ENCODE results near the gene ATP6V0D1. TPM values are rescaled to one million over a fixed set of nuclear protein-coding genes. Genes with fewer than 3 reads are reported as not detected.

ATP6V0D1 gene
- total RNA-seq, 1 experiment from 2014 or later, result 85.3 TPM

GRCh38 chr16:67509016-67509415 lies 28.1 kb upstream of the ATP6V0D1 start:
- H3K4me1 Mint-ChIP-seq (ENCODE audit: low read depth, unreplicated experiment), result no peaks in the 10 kb centered on the region
- H3K27me3 Mint-ChIP-seq (ENCODE audit: unreplicated experiment), result no peaks in the 10 kb centered on the region
- H3K4me3 Mint-ChIP-seq (ENCODE audit: low read depth, unreplicated experiment), result no peak overlapping the region
- no peak overlapping the region for H3K27ac Mint-ChIP-seq (ENCODE audit: unreplicated experiment)
- CTCF ChIA-PET, result interaction anchor here (0.6 kb wide), 1 partner anchor 416 kb away, joined by 6 read pairs; no protein-coding TSS in a partner anchor
- no peaks in the 10 kb centered on the region for H3K9me3 Mint-ChIP-seq (ENCODE audit: low read depth, unreplicated experiment)
- DNase-seq, result no peak
- intact Hi-C loops (cut with micrococcal nuclease; ENCODE audit: unreplicated experiment), result no loop called here
- TF ChIP-seq CTCF (IDR thresholded peaks at IDR 0.05; ENCODE audit: unreplicated experiment), result no peak
- H3K36me3 Mint-ChIP-seq (ENCODE audit: insufficient read depth, unreplicated experiment), result no peaks in the 10 kb centered on the region
- no TSS peak for BruUV-seq (replicated peaks)

GRCh38 chr16:67506468-67506867 lies 25.5 kb upstream of the ATP6V0D1 start:
- CTCF ChIA-PET, result interaction anchor here (1.4 kb wide), 1 partner anchor 15 kb away, joined by 3 read pairs; no protein-coding TSS in a partner anchor
- H3K9me3 Mint-ChIP-seq (ENCODE audit: low read depth, unreplicated experiment), result no peaks in the 10 kb centered on the region
- no peaks in the 10 kb centered on the region for H3K27me3 Mint-ChIP-seq (ENCODE audit: unreplicated experiment)
- no peak for TF ChIP-seq CTCF (IDR thresholded peaks at IDR 0.05; ENCODE audit: unreplicated experiment)
- H3K4me1 Mint-ChIP-seq (ENCODE audit: low read depth, unreplicated experiment), result no peaks in the 10 kb centered on the region
- DNase-seq, result no peak
- H3K36me3 Mint-ChIP-seq (ENCODE audit: insufficient read depth, unreplicated experiment), result no peaks in the 10 kb centered on the region
- intact Hi-C loops (cut with micrococcal nuclease; ENCODE audit: unreplicated experiment), result no loop called here
- no peak overlapping the region for H3K27ac Mint-ChIP-seq (ENCODE audit: unreplicated experiment)
- no peak overlapping the region for H3K4me3 Mint-ChIP-seq (ENCODE audit: low read depth, unreplicated experiment)
- BruUV-seq (replicated peaks), result no TSS peak

- H3K27me3 Mint-ChIP-seq (ENCODE audit: unreplicated experiment), result no peaks in the 10 kb centered on the region
- no peak overlapping the region for H3K27ac Mint-ChIP-seq (ENCODE audit: unreplicated experiment)
- no peaks in the 10 kb centered on the region for H3K4me1 Mint-ChIP-seq (ENCODE audit: low read depth, unreplicated experiment)
- no peaks in the 10 kb centered on the region for H3K9me3 Mint-ChIP-seq (ENCODE audit: low read depth, unreplicated experiment)
- CTCF ChIA-PET, result interaction anchor here (0.6 kb wide), 1 partner anchor 74 kb away, joined by 3 read pairs; no protein-coding TSS in a partner anchor
- H3K4me3 Mint-ChIP-seq (ENCODE audit: low read depth, unreplicated experiment), result no peak overlapping the region
- intact Hi-C loops (cut with micrococcal nuclease; ENCODE audit: unreplicated experiment), result no loop called here
- no peak for DNase-seq
- no TSS peak for BruUV-seq (replicated peaks)
- H3K36me3 Mint-ChIP-seq (ENCODE audit: insufficient read depth, unreplicated experiment), result no peaks in the 10 kb centered on the region
- TF ChIP-seq CTCF (IDR thresholded peaks at IDR 0.05; ENCODE audit: unreplicated experiment), result no peak
Observed at GRCh38 chr16:67504031-67505021, 23.4 kb upstream of the ATP6V0D1 start.

- DNase-seq, result no peak
- Mint-ChIP-seq H3K36me3 (ENCODE audit: insufficient read depth, unreplicated experiment) (no peaks in the 10 kb centered on the region), H3K9me3 (ENCODE audit: low read depth, unreplicated experiment) (no peaks in the 10 kb centered on the region), H3K27ac (ENCODE audit: unreplicated experiment) (no peak overlapping the region), H3K27me3 (ENCODE audit: unreplicated experiment) (no peaks in the 10 kb centered on the region), H3K4me3 (ENCODE audit: low read depth, unreplicated experiment) (no peak overlapping the region), H3K4me1 (ENCODE audit: low read depth, unreplicated experiment) (no peaks in the 10 kb centered on the region)
- TF ChIP-seq CTCF (IDR thresholded peaks at IDR 0.05; ENCODE audit: unreplicated experiment), result no peak
- no TSS peak for BruUV-seq (replicated peaks)
- intact Hi-C loops (cut with micrococcal nuclease; ENCODE audit: unreplicated experiment), result no loop called here
- CTCF ChIA-PET, result interaction anchor here (0.6 kb wide), 1 partner anchor 33 kb away, joined by 3 read pairs; no protein-coding TSS in a partner anchor
Observed at GRCh38 chr16:67499106-67499505, 18.1 kb upstream of the ATP6V0D1 start.

Measured in Calu3 (cell line).